KOPT-K1 (cell line): ENCODE measurements around the gene SYTL3.
"Not testable (repeated sequence)": the region's sequence is repeated elsewhere in the genome, so short reads cannot be mapped to it uniquely, and the experiment has no call there.

Experiments
- H3K27ac ChIP-seq: fragments of 200-600 bp; sonication (generic); 2 replicates; pipeline ENCODE4 v1.5.1; 2016; ENCODE audit warnings: antibody characterized with exemption, mild to moderate bottlenecking, low read depth, low read length; ENCODE audit not compliant: poor library complexity, severe bottlenecking
- H3K36me3 ChIP-seq: fragments of 200-600 bp; sonication (generic); 2 replicates; pipeline ENCODE4 v1.5.1; 2017; ENCODE audit warnings: antibody characterized with exemption, mild to moderate bottlenecking, low read length, moderate library complexity; ENCODE audit not compliant: insufficient read depth
- H3K9me3 ChIP-seq: fragments of 200-600 bp; sonication (generic); 2 replicates; pipeline ENCODE4 v1.5.1; 2017; ENCODE audit warnings: antibody characterized with exemption, low read length, mild to moderate bottlenecking; ENCODE audit not compliant: insufficient read depth, poor library complexity, severe bottlenecking

The SYTL3 gene, protein sequence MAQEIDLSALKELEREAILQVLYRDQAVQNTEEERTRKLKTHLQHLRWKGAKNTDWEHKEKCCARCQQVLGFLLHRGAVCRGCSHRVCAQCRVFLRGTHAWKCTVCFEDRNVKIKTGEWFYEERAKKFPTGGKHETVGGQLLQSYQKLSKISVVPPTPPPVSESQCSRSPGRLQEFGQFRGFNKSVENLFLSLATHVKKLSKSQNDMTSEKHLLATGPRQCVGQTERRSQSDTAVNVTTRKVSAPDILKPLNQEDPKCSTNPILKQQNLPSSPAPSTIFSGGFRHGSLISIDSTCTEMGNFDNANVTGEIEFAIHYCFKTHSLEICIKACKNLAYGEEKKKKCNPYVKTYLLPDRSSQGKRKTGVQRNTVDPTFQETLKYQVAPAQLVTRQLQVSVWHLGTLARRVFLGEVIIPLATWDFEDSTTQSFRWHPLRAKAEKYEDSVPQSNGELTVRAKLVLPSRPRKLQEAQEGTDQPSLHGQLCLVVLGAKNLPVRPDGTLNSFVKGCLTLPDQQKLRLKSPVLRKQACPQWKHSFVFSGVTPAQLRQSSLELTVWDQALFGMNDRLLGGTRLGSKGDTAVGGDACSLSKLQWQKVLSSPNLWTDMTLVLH

DNA sequence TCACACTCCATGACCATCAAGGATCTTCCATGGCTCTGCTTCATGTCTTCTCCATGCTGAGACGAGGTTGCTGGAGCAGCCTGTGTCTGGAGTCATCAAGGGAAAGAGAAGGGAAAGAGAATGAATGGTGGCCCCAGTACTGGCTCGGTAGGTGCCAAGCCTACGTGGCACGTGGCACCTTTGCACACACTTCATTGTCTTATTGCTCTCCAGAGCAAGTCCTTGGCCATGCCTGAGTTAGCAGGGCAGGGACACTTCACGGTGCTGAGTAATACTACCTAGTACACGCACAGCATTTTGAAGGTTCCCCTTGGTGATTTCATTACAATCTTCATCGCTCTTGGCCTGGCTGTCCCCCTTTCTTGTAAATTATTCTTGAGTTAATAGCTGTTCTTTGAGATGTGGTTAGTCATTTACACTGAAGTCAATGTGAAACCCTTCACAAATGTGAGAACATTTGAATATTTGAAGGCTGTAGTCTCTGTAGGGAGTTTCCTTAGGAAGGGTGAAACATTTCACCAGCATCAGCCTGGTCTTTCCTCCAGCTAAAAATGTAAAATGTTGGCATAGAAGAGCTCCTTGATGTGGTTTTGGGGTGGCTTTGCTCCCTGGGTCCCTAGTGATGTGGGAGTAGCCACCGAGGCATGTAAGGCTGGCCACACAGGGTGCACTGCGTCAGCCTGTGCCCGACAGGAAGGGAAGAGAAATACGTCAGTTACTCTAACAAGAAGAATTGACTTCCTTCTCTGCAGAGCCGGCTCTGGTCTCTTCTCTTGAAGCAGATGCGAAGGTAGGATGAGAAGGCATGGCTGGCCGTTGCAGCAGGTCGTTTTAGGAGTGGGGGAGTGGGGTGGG, at the start of gene SYTL3:
TSS of gene SYTL3 (plus strand) at position 766 of the 855 bp plus-strand sequence. CDS start 13,215 bp downstream, outside the sequence.
- Histone ChIP-seq H3K9me3 (no peaks in the 10 kb centered on the region), H3K27ac (no peak within 1 kb of the TSS), H3K36me3 (no peaks in the 10 kb centered on the region)

DNA sequence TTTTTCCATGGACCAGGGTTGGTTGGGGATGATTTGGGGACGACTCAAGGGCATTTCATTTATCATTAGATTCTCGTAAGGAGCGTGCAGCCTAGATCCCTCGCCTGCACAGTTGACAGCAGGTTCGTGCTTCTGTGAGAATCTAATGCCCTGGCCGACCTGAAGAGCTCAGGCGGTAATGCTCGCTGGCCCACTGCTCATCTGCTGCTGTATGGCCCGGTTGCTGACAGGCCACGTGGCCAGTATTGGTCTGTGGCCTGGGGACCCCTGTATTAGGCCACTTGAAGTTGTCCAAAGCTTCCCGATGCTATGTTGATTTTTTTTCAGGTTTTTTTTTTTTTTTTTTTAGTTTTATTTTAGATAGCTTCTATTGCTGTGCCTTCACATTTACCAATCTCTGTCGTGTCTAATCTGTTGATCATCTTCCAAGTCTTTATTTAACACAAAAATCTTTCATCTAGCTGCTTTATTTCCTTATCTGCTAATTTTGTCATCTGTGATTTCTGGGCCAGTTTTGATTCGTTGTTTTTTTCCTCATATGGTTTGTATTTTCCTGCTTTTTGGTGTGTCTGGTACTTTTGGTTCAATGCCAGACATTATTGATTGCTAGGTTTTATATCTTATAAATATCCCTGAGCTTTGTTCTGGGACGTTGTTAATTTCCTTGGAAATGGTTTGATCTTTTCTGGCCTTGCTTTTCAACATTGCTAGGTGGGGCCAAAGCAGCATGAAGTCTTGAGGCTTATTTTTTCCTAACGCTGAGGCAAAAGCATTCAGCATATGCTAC, 46.4 kb upstream of the SYTL3 start:
- H3K9me3 ChIP-seq = no peaks in the 10 kb centered on the region
- H3K36me3 ChIP-seq = peaks cover 98% of the 10 kb centered on the region
- H3K27ac ChIP-seq = no peak overlapping the region

DNA sequence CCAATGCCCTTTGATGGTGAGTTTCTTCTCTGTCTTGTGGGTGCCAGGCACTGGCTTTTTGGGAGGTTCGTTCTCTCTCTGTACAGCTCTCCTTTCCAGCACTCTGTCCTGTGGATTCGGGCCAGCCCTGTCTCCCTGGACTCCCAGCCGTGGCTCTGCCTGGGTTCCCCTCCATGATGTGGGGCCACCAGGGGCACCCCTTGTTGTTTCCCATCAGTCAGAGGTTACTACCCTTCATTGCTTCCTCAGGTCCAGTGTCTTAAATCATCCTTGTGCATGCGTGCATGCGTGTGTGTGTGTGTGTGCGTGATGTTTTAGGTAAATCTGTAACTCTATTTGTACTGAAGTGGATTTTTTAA, 45.8 kb upstream of the SYTL3 start:
- H3K27ac ChIP-seq = no peak overlapping the region
- H3K9me3 ChIP-seq = no peaks in the 10 kb centered on the region
- H3K36me3 ChIP-seq = peaks cover 100% of the 10 kb centered on the region

DNA sequence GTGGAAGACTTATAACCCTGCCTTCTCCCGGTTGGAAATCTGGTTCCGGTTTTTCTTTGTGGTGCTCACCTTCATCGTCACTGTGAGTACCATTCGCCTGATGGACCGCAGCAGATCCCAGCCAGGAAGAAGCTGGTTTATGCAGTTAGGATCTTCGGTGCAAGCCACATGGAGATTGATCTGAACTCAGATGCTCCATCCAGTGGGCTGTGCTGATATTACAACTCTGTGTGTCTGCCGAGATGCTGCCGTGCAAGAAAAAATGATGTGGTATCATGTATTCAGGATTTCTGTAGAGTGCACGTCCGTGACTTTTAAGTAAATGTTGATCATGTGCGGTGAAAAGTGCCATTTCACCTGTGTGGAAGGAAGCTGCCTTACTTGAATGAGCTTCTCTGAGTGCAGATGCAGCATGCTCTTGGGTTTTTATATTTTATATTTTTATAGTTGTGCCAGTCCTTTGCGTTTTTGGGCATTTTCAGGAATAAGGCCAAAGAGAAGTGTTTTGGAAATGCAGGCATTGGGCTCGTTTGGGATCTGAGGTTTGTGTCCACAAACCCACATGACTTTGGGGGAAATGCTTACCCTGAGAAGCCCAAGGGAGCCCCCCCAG, 44.5 kb upstream of the SYTL3 start:
- H3K27ac ChIP-seq = no peak overlapping the region

DNA sequence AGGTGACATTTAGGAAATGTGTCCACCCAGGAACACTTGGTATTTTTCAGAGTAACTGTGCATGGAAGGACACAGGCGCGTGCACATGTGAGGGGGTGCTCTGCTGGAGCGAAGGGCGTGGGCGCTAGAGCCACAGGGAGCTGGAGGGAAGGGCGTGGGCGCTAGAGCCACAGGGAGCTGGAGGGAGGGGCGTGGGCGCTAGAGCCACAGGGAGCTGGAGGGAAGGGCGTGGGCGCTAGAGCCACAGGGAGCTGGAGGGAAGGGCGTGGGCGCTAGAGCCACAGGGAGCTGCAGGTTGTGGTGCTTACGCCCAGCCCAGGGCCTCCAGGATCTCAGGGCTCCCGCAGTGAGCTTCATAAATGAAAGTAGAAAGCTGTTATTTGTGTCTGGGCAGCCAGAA, 43.8 kb upstream of the SYTL3 start:
- H3K27ac ChIP-seq, H3K9me3 ChIP-seq: not testable (repeated sequence)
- peaks cover 100% of the 10 kb centered on the region for H3K36me3 ChIP-seq

More for the DNA sequence above, 44.5 kb upstream of the SYTL3 start:
- H3K36me3 ChIP-seq = peaks cover 100% of the 10 kb centered on the region
- H3K9me3 ChIP-seq = no peaks in the 10 kb centered on the region

DNA sequence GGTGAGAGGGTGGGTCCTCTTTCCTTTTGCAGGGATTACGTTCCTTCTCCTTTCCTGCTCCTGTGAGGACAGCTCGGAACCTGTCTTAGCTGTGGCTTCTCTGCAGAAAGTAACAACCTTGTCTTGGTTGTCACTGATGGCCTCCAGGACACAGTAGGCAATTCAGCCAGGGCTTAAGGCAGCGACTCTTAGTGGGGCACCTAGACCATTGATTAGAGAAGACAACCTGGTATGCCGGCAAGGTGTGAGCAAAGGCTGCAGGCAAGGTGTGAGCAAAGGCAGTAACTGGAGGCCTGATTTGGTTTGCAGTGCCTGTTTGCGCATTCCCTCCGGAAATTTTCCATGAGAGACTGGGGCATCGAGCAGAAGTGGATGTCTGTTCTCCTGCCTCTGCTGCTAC, 42.9 kb upstream of the SYTL3 start:
- no peak overlapping the region for H3K27ac ChIP-seq
- peaks cover 100% of the 10 kb centered on the region for H3K36me3 ChIP-seq

DNA sequence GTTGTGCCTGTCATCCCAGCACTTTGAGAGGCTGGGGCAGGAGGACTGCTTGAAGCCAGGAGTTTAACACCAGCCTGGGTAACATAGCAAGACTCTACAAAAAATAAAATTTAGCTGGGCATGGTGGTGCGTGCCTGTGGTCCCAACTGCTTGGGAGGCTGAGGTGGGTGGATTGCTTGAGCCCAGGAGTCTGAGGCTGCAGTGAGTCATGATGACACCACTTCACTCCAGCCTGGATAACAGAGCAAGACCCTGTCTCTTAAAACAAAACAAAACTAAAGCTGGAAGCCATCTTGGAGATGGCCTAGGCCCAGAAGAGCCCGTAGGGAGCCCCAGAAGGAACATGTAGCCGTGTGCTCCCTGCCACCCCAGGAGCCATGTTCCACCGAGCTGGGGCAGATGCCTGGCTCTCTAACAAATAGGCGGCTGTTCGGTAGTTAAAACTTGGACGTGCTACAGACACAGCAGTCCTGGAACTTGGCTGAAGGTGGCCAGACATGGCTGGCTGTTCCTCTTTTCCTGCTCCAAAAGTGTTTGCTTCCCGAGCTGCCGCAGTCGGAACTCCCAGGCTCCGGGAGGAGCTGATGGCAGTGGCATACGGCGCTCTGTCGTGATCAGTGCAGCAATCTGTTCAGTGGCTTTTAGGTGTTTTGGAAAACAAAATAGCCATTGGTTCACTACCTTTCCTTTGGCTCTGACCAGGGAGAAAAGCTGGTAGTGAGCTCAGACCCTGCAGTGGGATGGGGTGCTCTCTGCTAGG, 42.3 kb upstream of the SYTL3 start:
- no peak overlapping the region for H3K27ac ChIP-seq
- no peaks in the 10 kb centered on the region for H3K9me3 ChIP-seq
- peaks cover 100% of the 10 kb centered on the region for H3K36me3 ChIP-seq

More for the DNA sequence above, 42.9 kb upstream of the SYTL3 start:
- H3K9me3 ChIP-seq = no peaks in the 10 kb centered on the region

DNA sequence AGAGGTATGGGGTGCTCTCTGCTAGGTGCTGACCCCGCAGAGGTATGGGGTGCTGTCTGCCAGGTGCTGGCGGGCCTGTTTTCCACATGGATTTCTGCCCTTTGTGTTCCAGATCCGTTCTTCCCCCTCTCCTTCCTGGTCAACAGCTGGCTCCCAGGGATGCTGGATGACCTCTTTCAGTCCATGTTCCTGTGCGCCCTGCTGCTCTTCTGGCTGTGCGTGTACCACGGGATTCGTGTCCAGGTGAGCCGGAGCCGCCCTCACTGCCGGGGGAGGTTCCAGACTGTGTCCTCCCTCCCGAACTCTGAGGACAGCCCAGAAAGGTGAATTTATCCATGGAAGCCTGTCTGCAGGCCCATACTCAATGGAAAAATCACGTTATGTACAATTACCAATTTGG, 41.6 kb upstream of the SYTL3 start:
- Histone ChIP-seq H3K36me3 (peaks cover 100% of the 10 kb centered on the region), H3K9me3 (no peaks in the 10 kb centered on the region), H3K27ac (no peak overlapping the region)

DNA sequence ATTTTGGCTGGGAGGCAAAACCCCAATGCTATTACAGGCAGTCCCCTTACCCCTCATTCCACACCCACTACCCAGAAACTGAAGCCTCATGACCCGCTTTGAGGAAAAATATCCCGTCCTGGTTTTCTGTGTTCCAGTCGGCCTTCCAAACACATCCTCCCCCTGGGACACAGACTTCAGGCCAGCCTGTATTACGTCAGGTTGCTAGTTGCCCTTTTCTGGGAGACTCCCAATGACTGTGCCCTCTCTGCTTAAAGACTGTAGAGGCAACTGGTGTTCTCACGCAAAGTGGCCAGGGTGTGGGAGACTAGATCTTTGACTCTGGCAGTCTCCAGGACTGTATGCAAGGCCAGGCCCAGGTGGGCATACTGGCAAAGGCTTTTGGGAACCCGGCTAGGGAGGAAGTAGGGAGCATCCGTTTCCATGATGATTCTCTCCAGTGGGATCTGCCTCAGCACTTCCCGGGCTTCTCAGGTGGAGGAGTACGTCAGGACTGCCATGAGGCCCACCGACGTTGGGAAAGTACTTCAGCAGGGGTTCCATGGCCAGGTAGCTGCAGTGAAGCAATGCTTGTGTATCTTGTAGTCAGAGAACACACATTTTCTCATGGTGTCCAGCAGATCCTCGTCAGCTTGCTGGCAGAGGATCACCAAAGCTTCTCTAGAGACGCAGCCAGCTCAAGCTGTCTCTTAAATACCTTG, 40.2 kb upstream of the SYTL3 start:
- H3K9me3 ChIP-seq = no peaks in the 10 kb centered on the region
- H3K27ac ChIP-seq = no peak overlapping the region
- H3K36me3 ChIP-seq = peaks cover 100% of the 10 kb centered on the region

DNA sequence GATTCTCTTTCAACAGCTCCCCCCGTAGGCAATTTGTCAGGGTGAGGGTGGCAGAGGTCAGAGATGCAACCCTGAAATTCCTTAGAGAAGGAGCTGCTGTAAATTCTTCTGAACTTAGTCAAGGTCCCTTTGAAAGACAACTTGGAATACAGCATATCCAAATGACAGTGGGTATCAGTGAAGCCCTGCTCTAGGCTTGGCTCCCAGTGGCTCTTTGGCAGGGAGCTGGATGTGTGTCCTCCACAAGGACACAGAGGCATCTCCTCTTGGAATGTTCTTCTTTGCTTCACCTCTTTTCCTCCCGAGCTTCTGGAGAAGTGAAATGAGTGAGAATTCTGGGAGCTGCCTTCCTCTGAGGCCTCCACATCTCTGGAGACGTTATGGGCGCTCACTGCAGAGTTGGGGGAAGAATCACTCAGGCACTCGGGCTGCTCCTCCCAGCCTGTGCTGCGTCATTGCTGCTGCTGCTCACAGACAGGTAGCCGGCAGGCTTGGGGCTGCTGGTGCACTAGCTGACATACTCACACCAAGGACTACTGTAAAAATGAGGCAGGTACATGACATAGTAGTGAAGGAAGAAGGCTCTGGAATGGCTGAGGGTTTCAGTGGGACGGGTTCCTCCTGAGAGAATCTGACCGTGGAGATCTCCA, 39.4 kb upstream of the SYTL3 start:
- no peaks in the 10 kb centered on the region for H3K9me3 ChIP-seq
- H3K36me3 ChIP-seq = peaks cover 100% of the 10 kb centered on the region
- no peak overlapping the region for H3K27ac ChIP-seq

DNA sequence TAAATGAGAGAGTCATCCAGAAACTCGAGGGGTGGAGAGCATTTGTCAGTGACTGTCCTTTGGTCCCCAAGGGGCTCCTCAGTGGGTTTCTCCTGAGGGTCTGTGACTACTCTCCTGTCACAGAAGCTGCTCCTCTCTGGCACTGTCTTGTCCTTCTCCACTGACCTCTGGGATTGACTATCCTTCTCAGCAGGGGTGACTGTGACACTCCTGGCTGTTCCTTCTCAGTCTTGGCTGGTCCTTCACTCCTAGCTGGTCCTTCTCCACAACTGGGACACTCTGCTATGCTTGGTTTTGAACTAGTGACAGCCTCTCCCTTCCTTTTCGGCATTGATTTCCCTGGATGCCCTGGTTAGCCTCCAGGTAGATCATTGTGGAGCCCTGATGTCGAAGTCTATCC, 38.8 kb upstream of the SYTL3 start:
- no peak overlapping the region for H3K27ac ChIP-seq
- no peaks in the 10 kb centered on the region for H3K9me3 ChIP-seq
- H3K36me3 ChIP-seq = peaks cover 97% of the 10 kb centered on the region

DNA sequence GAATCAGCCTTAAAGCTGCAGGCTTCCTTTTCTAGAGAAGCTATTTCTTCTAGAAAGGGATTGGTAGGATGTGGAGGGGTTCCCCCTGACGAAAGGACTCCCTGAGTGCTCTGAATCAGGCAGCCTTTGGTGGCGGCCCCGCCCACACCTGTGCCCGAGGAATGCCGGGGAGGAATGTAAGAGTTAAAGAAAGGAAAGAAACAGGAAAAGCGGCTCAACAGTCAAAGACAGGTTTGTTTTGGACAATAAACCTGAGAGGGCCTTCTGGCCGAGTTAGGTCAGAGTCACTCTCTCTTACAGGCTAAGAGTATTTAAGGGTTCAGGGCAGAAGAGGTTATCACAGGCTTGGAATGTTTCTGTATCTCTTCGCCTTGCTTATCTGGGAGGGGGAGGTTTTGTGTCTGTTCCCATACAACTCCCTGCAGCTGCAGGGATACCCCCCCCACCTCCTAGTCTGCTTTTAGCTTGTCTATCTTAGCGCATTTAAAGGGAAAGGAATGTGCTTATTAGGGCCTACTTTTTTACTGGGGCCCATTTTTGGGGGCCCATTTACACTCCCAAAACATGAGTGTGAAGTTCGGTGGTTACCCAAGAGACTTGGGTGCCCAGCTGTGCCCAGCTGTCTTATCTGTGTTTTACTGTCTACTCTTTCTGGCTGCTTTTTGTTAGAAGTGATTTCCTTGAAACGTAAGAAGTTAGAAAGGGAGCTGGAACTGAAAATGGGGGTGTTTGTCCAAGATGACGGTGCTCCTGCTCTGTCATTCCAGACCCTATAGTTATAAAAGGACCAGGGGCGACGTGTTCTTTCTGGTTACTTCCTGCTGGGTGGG, 38.1 kb upstream of the SYTL3 start:
- Histone ChIP-seq H3K9me3 (no peaks in the 10 kb centered on the region), H3K27ac (no peak overlapping the region), H3K36me3 (peaks cover 90% of the 10 kb centered on the region)
